Measurements from ENCODE around the gene PLCB1.

- TF ChIP-seq POLR2A (IDR thresholded peaks at IDR 0.05; ENCODE audit: low read depth, low read length) (no peak), POLR2AphosphoS5 (IDR thresholded peaks at IDR 0.05; ENCODE audit: low read depth, low read length) (no peak), TAF1 (IDR thresholded peaks at IDR 0.05; ENCODE audit: borderline replicate concordance, low read depth, low read length) (no peak)
Observed at GRCh38 chr20:8117636-8118035, 14.4 kb upstream of the PLCB1 start.
